Stimulated activated effector memory CD8-positive, alpha-beta T cell treated with anti-CD3 and anti-CD28 coated beads, Interleukin-12 subunit alpha, Interleukin-12 subunit beta, amount 100 ng/mL, for 72 hours (primary cell): ENCODE results near the gene VEZF1.

Experiments
- ATAC-seq: fragments of 150-1000 bp; cut with Tn5 transposase; 2 replicates; pipeline ENCODE4 v1.10.0; 2021
- DNase-seq, 2 donors: peaks; one replicate each; pipeline ENCODE4 v3.0.0; 2021 to 2022; ENCODE audit warnings: low spot score in 2 of 2
- H3K27ac Mint-ChIP-seq: one replicate; pipeline ENCODE4 v1.8.0; 2022; ENCODE audit warnings: mild to moderate bottlenecking, mixed read lengths
- H3K36me3 Mint-ChIP-seq: one replicate; pipeline ENCODE4 v1.8.0; 2022; ENCODE audit warnings: mild to moderate bottlenecking, mixed read lengths
- H3K4me1 Mint-ChIP-seq: one replicate; pipeline ENCODE4 v1.8.0; 2022; ENCODE audit warnings: mixed read lengths
- H3K4me3 Mint-ChIP-seq: one replicate; pipeline ENCODE4 v1.8.0; 2022; ENCODE audit warnings: mild to moderate bottlenecking, mixed read lengths
- H3K9me3 Mint-ChIP-seq: one replicate; pipeline ENCODE4 v1.8.0; 2022; ENCODE audit warnings: mixed read lengths

VEZF1 gene, protein sequence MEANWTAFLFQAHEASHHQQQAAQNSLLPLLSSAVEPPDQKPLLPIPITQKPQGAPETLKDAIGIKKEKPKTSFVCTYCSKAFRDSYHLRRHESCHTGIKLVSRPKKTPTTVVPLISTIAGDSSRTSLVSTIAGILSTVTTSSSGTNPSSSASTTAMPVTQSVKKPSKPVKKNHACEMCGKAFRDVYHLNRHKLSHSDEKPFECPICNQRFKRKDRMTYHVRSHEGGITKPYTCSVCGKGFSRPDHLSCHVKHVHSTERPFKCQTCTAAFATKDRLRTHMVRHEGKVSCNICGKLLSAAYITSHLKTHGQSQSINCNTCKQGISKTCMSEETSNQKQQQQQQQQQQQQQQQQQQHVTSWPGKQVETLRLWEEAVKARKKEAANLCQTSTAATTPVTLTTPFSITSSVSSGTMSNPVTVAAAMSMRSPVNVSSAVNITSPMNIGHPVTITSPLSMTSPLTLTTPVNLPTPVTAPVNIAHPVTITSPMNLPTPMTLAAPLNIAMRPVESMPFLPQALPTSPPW

DNA sequence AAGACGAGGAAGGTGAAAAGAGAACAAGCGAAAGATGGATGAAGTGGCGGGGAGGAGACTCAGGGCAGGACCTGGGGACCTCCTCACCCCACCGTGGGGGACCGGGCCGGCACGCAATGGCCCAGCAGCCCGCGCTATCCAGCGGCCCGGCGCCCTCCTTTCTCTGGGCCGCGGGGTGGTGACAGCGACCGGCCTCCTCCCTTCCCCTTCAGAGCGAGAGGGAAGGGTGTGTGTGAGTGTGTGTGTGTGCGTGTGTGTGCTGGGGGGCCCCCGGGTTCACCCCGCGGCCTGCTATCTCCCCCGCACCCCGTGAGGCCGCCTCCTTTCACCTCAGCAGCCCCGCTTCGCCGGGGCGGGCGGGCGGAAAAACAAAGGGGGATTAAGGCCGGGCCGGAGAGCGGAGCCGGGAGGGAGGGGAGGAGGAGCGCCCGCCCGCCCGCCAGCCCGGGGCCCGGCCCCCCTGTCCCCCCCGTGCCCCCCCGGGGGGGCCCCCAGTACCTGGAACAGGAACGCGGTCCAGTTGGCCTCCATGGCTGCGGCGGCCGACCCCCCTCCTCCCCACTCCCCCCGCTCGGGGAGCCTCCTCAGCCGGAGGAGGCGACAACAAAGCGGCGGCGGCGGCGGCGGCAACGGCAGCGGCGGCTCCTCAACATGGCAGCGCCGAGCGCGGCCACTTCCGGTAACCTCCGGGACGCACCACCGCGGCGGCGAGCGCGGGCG, at the start of gene VEZF1:
Gene VEZF1, minus strand, starts transcription at position 674 of the 720 bp plus-strand sequence. Its CDS starts 143 bp downstream, at position 531.
- Mint-ChIP-seq H3K27ac (peak within 1 kb of the TSS; percentile 96), H3K4me1 (peaks cover 50% of the 10 kb centered on the region), H3K4me3 (peak within 1 kb of the TSS; percentile 91), H3K36me3 (peaks cover 34% of the 10 kb centered on the region), H3K9me3 (no peaks in the 10 kb centered on the region)
- DNase-seq (peak in 1 of 2 donors; percentile 90), ATAC-seq (peak; percentile 80)

GRCh38 chr17:58032691-58033415, 44.8 kb upstream of the VEZF1 start:
- Mint-ChIP-seq H3K27ac (no peak overlapping the region), H3K4me3 (no peak overlapping the region), H3K4me1 (no peaks in the 10 kb centered on the region), H3K36me3 (no peaks in the 10 kb centered on the region), H3K9me3 (no peaks in the 10 kb centered on the region)
- DNase-seq (no peak), ATAC-seq (no peak)

DNA sequence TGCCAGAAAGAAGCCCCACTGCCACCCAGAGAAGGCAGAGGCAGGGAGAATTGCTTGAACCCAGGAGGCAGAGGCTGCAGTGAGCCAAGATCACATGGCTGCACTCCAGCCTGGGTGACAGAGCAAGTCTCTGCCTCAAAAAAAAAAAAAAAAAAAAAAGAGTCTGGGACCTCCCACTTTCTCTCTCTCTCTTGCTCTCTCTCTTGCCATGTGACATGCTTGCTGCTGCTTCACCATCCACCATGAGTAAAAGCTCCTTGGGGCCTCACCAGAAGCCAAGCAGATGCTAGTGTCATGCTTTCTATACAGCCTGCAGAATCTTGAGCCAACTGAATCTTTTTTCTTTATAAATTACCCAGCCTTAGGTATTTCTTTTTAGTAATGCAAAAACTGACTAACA, 40.5 kb upstream of the VEZF1 start:
- Mint-ChIP-seq H3K4me1 (no peaks in the 10 kb centered on the region), H3K9me3 (no peaks in the 10 kb centered on the region), H3K4me3 (no peak overlapping the region), H3K36me3 (no peaks in the 10 kb centered on the region), H3K27ac (no peak overlapping the region)
- no peak for DNase-seq
- ATAC-seq: no peak

GRCh38 chr17:58020401-58020800, 32.3 kb upstream of the VEZF1 start:
- no peak overlapping the region for H3K4me3 Mint-ChIP-seq
- no peaks in the 10 kb centered on the region for H3K36me3 Mint-ChIP-seq

GRCh38 chr17:58019521-58019920, 31.5 kb upstream of the VEZF1 start:
- ATAC-seq: no peak
- DNase-seq: no peak
- Mint-ChIP-seq H3K9me3 (no peaks in the 10 kb centered on the region), H3K4me1 (no peaks in the 10 kb centered on the region), H3K36me3 (no peaks in the 10 kb centered on the region), H3K4me3 (no peak overlapping the region), H3K27ac (no peak overlapping the region)

More at GRCh38 chr17:58020401-58020800, 32.3 kb upstream of the VEZF1 start:
- Mint-ChIP-seq H3K27ac (no peak overlapping the region), H3K9me3 (no peaks in the 10 kb centered on the region), H3K4me1 (no peaks in the 10 kb centered on the region)
- DNase-seq (no peak), ATAC-seq (no peak)

- ATAC-seq (no peak), DNase-seq (no peak)
- H3K9me3 Mint-ChIP-seq: no peaks in the 10 kb centered on the region
- H3K36me3 Mint-ChIP-seq: no peaks in the 10 kb centered on the region
- no peak overlapping the region for H3K27ac Mint-ChIP-seq
- no peak overlapping the region for H3K4me3 Mint-ChIP-seq
- no peaks in the 10 kb centered on the region for H3K4me1 Mint-ChIP-seq
Measured at GRCh38 chr17:58019039-58019438, 31.0 kb upstream of the VEZF1 start.

- Mint-ChIP-seq H3K27ac (no peak overlapping the region), H3K9me3 (no peaks in the 10 kb centered on the region), H3K4me1 (peaks cover 21% of the 10 kb centered on the region), H3K36me3 (peaks cover 26% of the 10 kb centered on the region), H3K4me3 (no peak overlapping the region)
- ATAC-seq (no peak), DNase-seq (no peak)
Measured at GRCh38 chr17:58010067-58010799, 22.2 kb upstream of the VEZF1 start.

DNA sequence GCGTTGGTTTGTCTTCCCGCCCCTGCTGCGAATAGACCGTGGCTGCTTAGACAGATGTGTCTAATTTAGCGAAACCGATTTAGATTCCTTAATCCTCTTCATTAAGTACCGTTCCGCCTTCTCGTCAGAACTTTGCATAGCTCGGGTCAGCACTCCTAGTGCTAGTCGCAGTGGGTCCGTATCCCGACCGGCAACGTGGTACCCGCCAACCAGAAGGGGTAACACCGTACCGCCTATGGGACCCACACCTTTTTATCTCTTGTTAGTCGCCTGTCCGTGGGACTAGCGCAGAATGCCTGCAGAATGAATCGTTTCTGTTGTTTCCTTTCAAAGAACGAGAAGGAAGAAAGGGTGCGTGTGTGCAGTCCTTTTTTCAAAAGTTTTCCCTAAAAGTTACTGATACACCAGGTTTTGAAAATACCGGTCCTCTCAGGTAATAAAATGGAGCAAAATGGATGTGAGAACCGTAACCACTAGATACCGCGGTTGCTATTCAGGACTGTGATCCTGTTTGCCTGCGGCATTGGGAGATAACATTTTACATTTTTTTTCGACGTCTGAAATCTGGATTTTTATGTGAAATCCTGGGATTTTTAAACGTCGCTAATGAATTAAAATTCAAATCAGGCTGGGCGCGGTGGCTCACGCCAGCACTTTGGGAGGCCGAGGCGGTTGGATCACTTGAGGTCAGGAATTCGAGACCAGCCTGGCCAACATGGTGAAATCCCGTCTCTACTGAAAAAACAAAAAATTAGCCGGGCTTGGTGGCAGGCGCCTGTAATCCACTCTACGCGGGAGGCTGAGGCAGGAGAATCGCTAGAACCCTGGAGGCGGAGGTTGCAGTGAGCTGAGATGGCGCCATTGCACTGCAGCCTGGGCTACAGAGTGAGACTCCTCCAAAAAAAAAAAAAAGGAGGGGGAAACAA, 20.0 kb upstream of the VEZF1 start:
- Mint-ChIP-seq H3K4me1 (peaks cover 38% of the 10 kb centered on the region), H3K36me3 (peaks cover 48% of the 10 kb centered on the region), H3K9me3 (no peaks in the 10 kb centered on the region), H3K4me3 (peak overlapping the region; percentile 100), H3K27ac (peak overlapping the region; percentile 100)
- DNase-seq (peak in 1 of 2 donors; percentile 49), ATAC-seq (peak; percentile 25)

DNA sequence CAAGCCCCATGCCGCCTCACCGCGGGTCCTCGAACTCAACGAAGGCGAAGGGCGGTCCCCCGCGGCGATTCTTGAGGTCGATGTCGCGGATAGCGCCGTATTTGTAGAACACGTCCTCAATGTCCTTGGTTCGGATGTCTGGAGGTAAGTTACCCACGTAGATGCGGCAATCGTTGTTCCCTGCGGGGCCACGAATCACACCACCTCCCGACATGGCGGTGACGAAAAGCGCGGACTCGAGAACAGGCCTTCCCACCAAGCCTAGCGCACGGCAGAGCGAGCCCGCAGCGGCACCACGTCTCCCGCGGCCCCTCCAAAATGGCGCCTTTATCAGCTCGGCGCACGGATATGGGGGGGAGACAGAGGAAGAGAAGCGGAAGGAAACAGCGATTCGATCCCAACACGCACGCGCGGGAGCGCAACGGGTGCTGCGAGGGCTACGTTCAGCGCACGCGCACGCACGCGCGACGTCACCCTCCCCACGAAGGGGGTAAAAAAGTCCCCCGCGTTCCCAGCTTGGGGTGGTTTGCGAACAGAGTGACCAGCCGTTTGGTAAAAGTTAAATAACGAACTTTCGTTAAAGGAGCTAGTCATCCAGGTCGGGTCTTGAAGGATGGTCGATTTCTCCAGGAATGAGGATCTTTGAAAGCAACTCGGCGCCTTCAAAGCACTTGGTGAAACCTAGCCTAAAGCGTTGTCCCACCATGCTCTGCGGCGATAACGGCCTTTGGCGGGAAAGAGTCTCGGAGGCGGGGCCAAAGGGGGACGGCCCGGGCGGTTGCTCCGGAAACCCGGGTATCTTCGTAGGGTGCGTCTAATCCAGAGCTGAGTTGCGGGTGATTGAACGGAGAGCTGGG, 19.1 kb upstream of the VEZF1 start, which contains the start of gene SRSF1:
Gene SRSF1, minus strand, starts transcription at position 323 of the 857 bp plus-strand sequence. Its CDS starts 109 bp downstream, at position 214.
- peaks cover 47% of the 10 kb centered on the region for H3K4me1 Mint-ChIP-seq
- ATAC-seq (peak; percentile 93), DNase-seq (peak; percentile 92 to 99)
- peak within 1 kb of the TSS; percentile 100 for H3K4me3 Mint-ChIP-seq
- no peaks in the 10 kb centered on the region for H3K9me3 Mint-ChIP-seq
- peak within 1 kb of the TSS; percentile 100 for H3K27ac Mint-ChIP-seq
- peaks cover 57% of the 10 kb centered on the region for H3K36me3 Mint-ChIP-seq

- peaks cover 63% of the 10 kb centered on the region for H3K36me3 Mint-ChIP-seq
- peak; percentile 38 to 83 for DNase-seq
- ATAC-seq: peak; percentile 3
- H3K9me3 Mint-ChIP-seq: no peaks in the 10 kb centered on the region
- H3K4me1 Mint-ChIP-seq: peaks cover 50% of the 10 kb centered on the region
- H3K27ac Mint-ChIP-seq: peak overlapping the region; percentile 100
- H3K4me3 Mint-ChIP-seq: peak overlapping the region; percentile 100
Measured at GRCh38 chr17:58006560-58006923, 18.5 kb upstream of the VEZF1 start.

- peak overlapping the region; percentile 100 for H3K4me3 Mint-ChIP-seq
- ATAC-seq (peak; percentile 12), DNase-seq (no peak)
- H3K27ac Mint-ChIP-seq: peak overlapping the region; percentile 100
- peaks cover 50% of the 10 kb centered on the region for H3K4me1 Mint-ChIP-seq
- no peaks in the 10 kb centered on the region for H3K9me3 Mint-ChIP-seq
- H3K36me3 Mint-ChIP-seq: peaks cover 69% of the 10 kb centered on the region
Measured at GRCh38 chr17:58005728-58006559, 17.9 kb upstream of the VEZF1 start.

- Mint-ChIP-seq H3K4me1 (peaks cover 50% of the 10 kb centered on the region), H3K4me3 (peak overlapping the region; percentile 100), H3K36me3 (peaks cover 77% of the 10 kb centered on the region), H3K27ac (peak overlapping the region; percentile 100), H3K9me3 (no peaks in the 10 kb centered on the region)
- ATAC-seq (no peak), DNase-seq (no peak)
Measured at GRCh38 chr17:58005031-58005727, 17.1 kb upstream of the VEZF1 start.
